ENCODE results near the gene MAGEB17.

MAGEB17 gene

GRCh38 chrX:16210061-16210460 lies 42.8 kb downstream of the MAGEB17 start:
- DNase-seq (ENCODE audit: low spot score), result no peak

DNA sequence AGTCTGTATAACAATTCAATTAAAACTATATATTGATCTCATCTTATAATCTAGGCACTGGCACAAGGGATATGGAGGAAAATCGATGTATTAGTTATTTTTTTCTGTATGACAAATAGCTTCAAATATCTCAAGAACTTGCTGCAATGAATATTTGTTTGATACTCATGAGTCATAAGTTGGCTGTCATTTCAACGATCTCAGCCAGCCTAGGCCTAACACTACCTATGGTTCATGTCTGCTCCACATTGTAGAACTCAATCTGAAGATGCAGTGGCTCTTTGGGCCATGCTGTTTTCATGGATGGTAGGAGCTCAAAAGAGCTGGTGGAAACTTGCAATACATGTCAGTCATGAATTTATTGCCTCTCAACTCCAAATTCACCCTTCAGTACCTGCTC lies 44.7 kb downstream of the MAGEB17 start:
- no peak for DNase-seq (ENCODE audit: low spot score)

DNA sequence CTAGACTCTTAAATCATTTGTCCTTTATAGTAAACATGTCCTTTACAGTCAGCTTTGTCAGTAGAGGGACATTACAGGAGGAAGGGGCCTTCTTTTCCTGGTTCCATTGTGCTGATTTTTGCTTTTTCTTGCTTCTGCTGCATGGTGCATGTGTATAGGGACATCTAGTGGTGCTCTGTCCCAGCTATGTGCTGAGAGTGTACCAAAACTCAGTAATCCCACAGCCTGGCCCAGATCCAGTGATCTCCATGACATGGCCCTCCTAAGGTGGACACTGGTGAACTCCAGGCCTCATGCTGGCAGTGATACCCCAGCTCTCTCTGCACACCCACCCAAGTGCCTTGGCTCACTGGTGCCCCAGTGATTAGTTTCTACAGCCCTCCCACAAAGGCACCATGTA lies 45.2 kb downstream of the MAGEB17 start:
- DNase-seq (ENCODE audit: low spot score), result peak; percentile 4

GRCh38 chrX:16213961-16214360 lies 46.7 kb downstream of the MAGEB17 start:
- DNase-seq (ENCODE audit: low spot score), result no peak

DNA sequence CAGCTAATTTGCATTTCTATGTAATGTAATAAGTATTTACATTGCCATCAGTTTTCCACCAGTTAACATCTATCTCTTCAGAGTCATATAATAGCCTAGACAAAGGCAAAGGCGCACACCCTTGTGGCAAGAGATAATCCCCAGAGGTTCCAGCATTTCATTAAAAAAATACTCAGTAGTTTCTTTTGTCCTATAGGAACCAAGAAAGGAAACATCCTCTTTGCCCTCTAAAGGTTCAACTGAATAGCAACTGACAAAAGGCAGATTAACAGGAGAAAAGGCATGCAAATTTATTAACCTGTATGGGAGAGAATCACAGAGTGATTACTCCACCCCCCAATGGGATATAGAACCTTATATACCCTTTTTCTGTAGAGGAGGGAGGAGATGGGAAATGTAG lies 48.4 kb downstream of the MAGEB17 start:
- no peak for DNase-seq (ENCODE audit: low spot score)
